NCI-H2171 treated with DMSO at 0.1 percent for 48 hours (cell line): ENCODE results near the gene ERBB2.
"Not testable (repeated sequence)": the region's sequence is repeated elsewhere in the genome, so short reads cannot be mapped to it uniquely, and the experiment has no call there.

Experiments
- DNase-seq: peaks from one replicate; lab custom pipeline; 2025; lab: John Stamatoyannopoulos, UW

ERBB2 gene

GRCh38 chr17:39745335-39746144 lies 45.7 kb downstream of the ERBB2 start:
- DNase-seq = no peak

- DNase-seq = no peak
Measured at GRCh38 chr17:39746145-39746461, 46.2 kb downstream of the ERBB2 start.

- DNase-seq = no peak
Measured at GRCh38 chr17:39747745-39748144, 47.9 kb downstream of the ERBB2 start.

- not testable (repeated sequence) for DNase-seq
Measured at GRCh38 chr17:39748444-39749034, 48.7 kb downstream of the ERBB2 start.

- DNase-seq = no peak
Measured at GRCh38 chr17:39750131-39751015, 50.5 kb downstream of the ERBB2 start.

- DNase-seq = no peak
Measured at GRCh38 chr17:39751016-39751543, 51.2 kb downstream of the ERBB2 start.

GRCh38 chr17:39751637-39752036 lies 51.8 kb downstream of the ERBB2 start:
- no peak for DNase-seq

- DNase-seq = no peak
Measured at GRCh38 chr17:39752241-39752881, 52.5 kb downstream of the ERBB2 start.

- DNase-seq = peak; percentile 48
Measured at GRCh38 chr17:39753514-39754160, 53.8 kb downstream of the ERBB2 start.

- DNase-seq = peak; percentile 79
Measured at GRCh38 chr17:39754161-39754957, 54.5 kb downstream of the ERBB2 start.

- DNase-seq = no peak
Measured at GRCh38 chr17:39754958-39755553, 55.2 kb downstream of the ERBB2 start.

GRCh38 chr17:39755554-39756379 lies 55.9 kb downstream of the ERBB2 start:
- DNase-seq = no peak

- no peak for DNase-seq
Measured at GRCh38 chr17:39756380-39757079, 56.7 kb downstream of the ERBB2 start.

- no peak for DNase-seq
Measured at GRCh38 chr17:39757176-39757662, 57.4 kb downstream of the ERBB2 start.

- no peak for DNase-seq
Measured at GRCh38 chr17:39757931-39758873, 58.3 kb downstream of the ERBB2 start.

GRCh38 chr17:39759204-39759603 lies 59.3 kb downstream of the ERBB2 start:
- DNase-seq = no peak

- DNase-seq = no peak
Measured at GRCh38 chr17:39761861-39762496, 62.1 kb downstream of the ERBB2 start.
